RWPE1 (cell line): Measurements from ENCODE around the gene MIF4GD.

Experiments
- CTCF ChIA-PET: fragments of 350-600 bp; sonication (Branson Sonifier 250); formaldehyde crosslinking; extraction: SDS; loops from one replicate; lab custom pipeline; 2021; lab: Yijun Ruan, JAX
- POLR2A ChIA-PET: fragments of 400-600 bp; formaldehyde crosslinking; extraction: SDS; loops from one replicate; lab custom pipeline; 2020; ENCODE audit warnings: antibody characterized with exemption; ENCODE audit not compliant: low non-redundant PET; lab: Yijun Ruan, JAX
- DNase-seq: peaks from one replicate; pipeline ENCODE4 v3.0.0; 2012; ENCODE audit warnings: low spot score
- H3K27ac ChIP-seq: fragments of 450-650 bp; 2 replicates; pipeline ENCODE4 v1.5.1; 2017
- TF ChIP-seq, protein P1 (sequence below): fragments of 450-650 bp; conservative IDR thresholded peaks from 2 replicates; pipeline ENCODE4 v1.5.1; 2017; ENCODE audit warnings: low read depth, mild to moderate bottlenecking

MIF4GD gene

GRCh38 chr17:75269844-75270217 lies 1.2 kb downstream of the MIF4GD start:
- ChIA-PET POLR2A (interaction anchor here (0.8 to 2.1 kb wide), 2 partner anchors 9 to 19 kb away, joined by 5 to 16 read pairs; partner anchors contain the start of genes GGA3, MRPS7 and SLC25A19), CTCF (interaction anchor here (0.6 to 3.3 kb wide), 4 partner anchors 8 to 138 kb away, joined by 3 to 20 read pairs (median 6); partner anchors contain the start of genes GGA3 and MRPS7)
- DNase-seq = no peak
- peak overlapping the region; percentile 89 for H3K27ac ChIP-seq
- TF ChIP-seq, protein P1, sequence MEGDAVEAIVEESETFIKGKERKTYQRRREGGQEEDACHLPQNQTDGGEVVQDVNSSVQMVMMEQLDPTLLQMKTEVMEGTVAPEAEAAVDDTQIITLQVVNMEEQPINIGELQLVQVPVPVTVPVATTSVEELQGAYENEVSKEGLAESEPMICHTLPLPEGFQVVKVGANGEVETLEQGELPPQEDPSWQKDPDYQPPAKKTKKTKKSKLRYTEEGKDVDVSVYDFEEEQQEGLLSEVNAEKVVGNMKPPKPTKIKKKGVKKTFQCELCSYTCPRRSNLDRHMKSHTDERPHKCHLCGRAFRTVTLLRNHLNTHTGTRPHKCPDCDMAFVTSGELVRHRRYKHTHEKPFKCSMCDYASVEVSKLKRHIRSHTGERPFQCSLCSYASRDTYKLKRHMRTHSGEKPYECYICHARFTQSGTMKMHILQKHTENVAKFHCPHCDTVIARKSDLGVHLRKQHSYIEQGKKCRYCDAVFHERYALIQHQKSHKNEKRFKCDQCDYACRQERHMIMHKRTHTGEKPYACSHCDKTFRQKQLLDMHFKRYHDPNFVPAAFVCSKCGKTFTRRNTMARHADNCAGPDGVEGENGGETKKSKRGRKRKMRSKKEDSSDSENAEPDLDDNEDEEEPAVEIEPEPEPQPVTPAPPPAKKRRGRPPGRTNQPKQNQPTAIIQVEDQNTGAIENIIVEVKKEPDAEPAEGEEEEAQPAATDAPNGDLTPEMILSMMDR = no peak

- ChIA-PET POLR2A (interaction anchor here (0.6 kb wide), 1 partner anchor 48 kb away, joined by 3 read pairs; no protein-coding TSS in a partner anchor), CTCF (interaction anchor here (0.9 kb wide), 1 partner anchor 145 kb away, joined by 4 read pairs; no protein-coding TSS in a partner anchor)
Observed at GRCh38 chr17:75267411-75268232, 3.4 kb downstream of the MIF4GD start.

GRCh38 chr17:75267153-75267410 lies 3.9 kb downstream of the MIF4GD start:
- ChIA-PET POLR2A (no interaction called here), CTCF (interaction anchor here (0.6 to 0.9 kb wide), 2 partner anchors 145 to 146 kb away, joined by 4 read pairs; no protein-coding TSS in a partner anchor)
- TF ChIP-seq, protein P1 = no peak
- no peak for DNase-seq
- H3K27ac ChIP-seq = peak overlapping the region; percentile 55

More at GRCh38 chr17:75267411-75268232, 3.4 kb downstream of the MIF4GD start:
- peak overlapping the region; percentile 55 for H3K27ac ChIP-seq
- no peak for DNase-seq
- TF ChIP-seq, protein P1 = no peak

DNA sequence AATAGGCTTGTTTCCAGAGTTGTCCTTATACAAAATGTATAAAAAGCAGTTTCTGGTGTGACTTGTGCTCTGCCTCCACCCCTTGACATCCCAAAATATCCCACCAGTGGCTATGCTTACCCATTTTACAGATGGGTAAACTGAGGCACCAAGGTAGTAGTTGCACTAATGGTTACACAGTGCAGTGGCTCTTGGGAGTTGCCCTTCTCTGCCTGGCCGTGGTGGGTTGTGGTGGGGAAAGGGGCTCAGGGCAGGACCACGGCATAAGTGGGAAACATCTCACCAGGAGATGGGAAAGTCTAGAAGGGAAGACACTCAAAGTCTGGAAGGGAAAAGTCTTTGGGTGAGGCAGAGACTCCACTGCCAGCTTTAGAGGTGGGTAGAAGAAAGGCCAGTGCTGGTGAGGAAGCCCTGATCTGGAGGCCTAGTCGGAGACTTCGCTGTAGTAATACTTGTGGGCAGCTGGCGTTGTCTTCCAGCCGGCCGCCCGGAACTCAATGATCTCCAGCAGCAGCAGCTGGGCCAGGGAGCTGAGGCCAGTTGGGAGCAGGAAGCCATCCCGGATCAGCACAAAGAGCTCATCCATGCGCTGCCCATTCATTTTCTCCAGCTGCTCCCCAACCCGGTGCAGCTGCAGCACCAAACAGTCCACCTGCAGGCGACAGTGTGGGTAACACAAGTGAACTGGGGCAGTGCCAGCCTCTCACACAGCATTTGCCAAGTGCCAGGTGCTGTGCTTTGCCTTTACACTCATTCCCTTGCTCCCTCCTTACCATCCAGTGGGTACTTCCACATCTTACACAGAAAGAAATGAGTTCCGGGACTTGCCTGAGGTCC lies 4.5 kb downstream of the MIF4GD start:
- CTCF ChIA-PET = interaction anchor here (0.6 to 0.9 kb wide), 3 partner anchors 80 to 146 kb away, joined by 4 read pairs; no protein-coding TSS in a partner anchor
- peak overlapping the region; percentile 55 for H3K27ac ChIP-seq
- no peak for DNase-seq
- POLR2A ChIA-PET = no interaction called here
- TF ChIP-seq, protein P1 = no peak

DNA sequence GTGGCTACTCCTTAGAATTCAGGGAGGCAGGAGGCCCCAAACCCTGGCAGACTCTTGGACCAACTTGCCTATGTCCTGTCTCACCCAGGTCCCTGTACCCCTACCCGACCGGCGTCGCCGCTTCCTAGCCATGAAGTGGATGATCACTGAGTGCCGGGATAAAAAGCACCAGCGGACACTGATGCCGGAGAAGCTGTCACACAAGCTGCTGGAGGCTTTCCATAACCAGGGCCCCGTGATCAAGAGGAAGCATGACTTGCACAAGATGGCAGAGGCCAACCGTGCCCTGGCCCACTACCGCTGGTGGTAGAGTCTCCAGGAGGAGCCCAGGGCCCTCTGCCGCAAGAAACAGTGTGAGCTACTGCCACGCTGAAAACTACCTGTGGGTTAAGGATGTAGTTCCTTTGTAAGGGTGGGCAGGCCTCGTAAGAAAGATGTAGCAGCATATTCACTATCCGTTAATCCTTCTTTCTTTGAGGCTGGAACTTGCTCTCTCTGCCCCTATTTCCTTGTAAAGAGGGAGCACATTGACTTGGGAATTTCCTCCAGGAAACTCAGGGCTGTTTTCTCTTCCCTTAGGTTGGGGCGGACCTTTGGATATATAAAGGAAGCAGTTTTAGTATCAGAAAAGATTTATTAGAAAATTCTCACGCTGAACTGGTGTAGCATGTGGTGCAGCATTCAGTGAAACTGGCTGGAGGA lies 5.3 kb downstream of the MIF4GD start:
- ChIA-PET POLR2A (no interaction called here), CTCF (no interaction called here)
- peak overlapping the region; percentile 17; the same call in 1 of the 2 replicates for H3K27ac ChIP-seq
- TF ChIP-seq, protein P1 = no peak
- DNase-seq = no peak
